HepG2 (cell line): ENCODE results near the gene EPB41L1. TPM values are rescaled to one million over a fixed set of nuclear protein-coding genes. Genes with fewer than 3 reads are reported as not detected.

ENCODE experiments used
- ATF7-NPFF ChIP-seq: sonication (generic); formaldehyde crosslinking; IDR thresholded peaks from 2 replicates; pipeline ENCODE4 v1.8.1; 2023; ENCODE audit warnings: mild to moderate bottlenecking, low read depth, missing genetic modification reagents, moderate library complexity
- BCL6 ChIP-seq: IDR thresholded peaks from 2 replicates; pipeline ENCODE4 v1.6.1; 2016; ENCODE audit warnings: missing genetic modification reagents, missing compliant biosample characterization
- CBFB ChIP-seq: sonication (generic); formaldehyde crosslinking; IDR thresholded peaks from 2 replicates; pipeline ENCODE4 v1.4.0; 2020; ENCODE audit warnings: missing genetic modification reagents
- CBX1 ChIP-seq: IDR thresholded peaks from one replicate; pipeline ENCODE4 v1.6.1; 2016; ENCODE audit warnings: antibody characterized with exemption, low read depth
- ERF ChIP-seq: IDR thresholded peaks from 2 replicates; pipeline ENCODE4 v1.6.1; 2018; ENCODE audit warnings: missing biosample characterization, missing genetic modification reagents
- RFX1 ChIP-seq: fragments of 450-650 bp; IDR thresholded peaks from 2 replicates; pipeline ENCODE4 v1.6.1; 2017
- SALL2 ChIP-seq: sonication (generic); formaldehyde crosslinking; IDR thresholded peaks from 2 replicates; pipeline ENCODE4 v1.8.1; 2023; ENCODE audit warnings: mild to moderate bottlenecking, missing genetic modification reagents, inconsistent platforms
- SP140L ChIP-seq: sonication (generic); formaldehyde crosslinking; IDR thresholded peaks from 2 replicates; pipeline ENCODE4 v1.4.0; 2020; ENCODE audit warnings: missing genetic modification reagents, borderline replicate concordance
- ZNF230 ChIP-seq: sonication (generic); formaldehyde crosslinking; IDR thresholded peaks from 2 replicates; pipeline ENCODE4 v1.4.0; 2020; ENCODE audit warnings: mild to moderate bottlenecking, missing genetic modification reagents
- ZNF547 ChIP-seq: sonication (generic); formaldehyde crosslinking; IDR thresholded peaks from 2 replicates; pipeline ENCODE4 v1.5.1; 2020; ENCODE audit warnings: mild to moderate bottlenecking, missing genetic modification reagents
- ZNF772 ChIP-seq: sonication (generic); formaldehyde crosslinking; IDR thresholded peaks from 2 replicates; pipeline ENCODE4 v1.5.0; 2020; ENCODE audit warnings: mild to moderate bottlenecking, missing genetic modification reagents
- ZNF782 ChIP-seq: sonication (generic); formaldehyde crosslinking; IDR thresholded peaks from 2 replicates; pipeline ENCODE4 v1.4.0; 2020; ENCODE audit warnings: missing genetic modification reagents, mild to moderate bottlenecking, borderline replicate concordance
- polyA plus RNA-seq, 8 experiments: library from polyadenylated mRNA; depleted of rRNA in 3 of 8; stranded (reverse) in 7 of 8; unstranded in 1 of 8; fragments of >200 nt; fragmentation: Illumina TruSeq in 4 of 8; extraction: Trizol in 4 of 8; gene quantifications; 2 replicates each; pipeline versions ENCODE4 v1.2.1 to v1.2.3, GENCODE V29; 2011 to 2016; ENCODE audit warnings: low read depth in 4 of 8, missing spikeins in 1 of 8, mixed read lengths in 1 of 8; ENCODE audit not compliant: insufficient read depth in 1 of 8
- total RNA-seq, 5 experiments: library from RNA; depleted of rRNA; stranded (reverse); fragments of >200 nt; fragmentation: Illumina TruSeq; extraction: Trizol; gene quantifications; 2 replicates each; pipeline ENCODE4 v1.2.3, GENCODE V29; 2016; ENCODE audit warnings: low read depth in 1 of 5
- TF ChIP-seq, protein P1 (sequence below): sonication (generic); formaldehyde crosslinking; IDR thresholded peaks from 2 replicates; pipeline ENCODE4 v1.4.0; 2020; ENCODE audit warnings: mild to moderate bottlenecking, missing genetic modification reagents
- TF ChIP-seq, protein P2 (sequence below): IDR thresholded peaks from 2 replicates; pipeline ENCODE4 v1.6.1; 2018; ENCODE audit warnings: missing genetic modification reagents, mild to moderate bottlenecking, missing compliant biosample characterization

The EPB41L1 gene
- total and polyA plus RNA-seq, 2 of the 13 experiments (the other 11 are each of a cell fraction or from before 2014, with no cell fraction given): 16.7 to 39.0 TPM

DNA sequence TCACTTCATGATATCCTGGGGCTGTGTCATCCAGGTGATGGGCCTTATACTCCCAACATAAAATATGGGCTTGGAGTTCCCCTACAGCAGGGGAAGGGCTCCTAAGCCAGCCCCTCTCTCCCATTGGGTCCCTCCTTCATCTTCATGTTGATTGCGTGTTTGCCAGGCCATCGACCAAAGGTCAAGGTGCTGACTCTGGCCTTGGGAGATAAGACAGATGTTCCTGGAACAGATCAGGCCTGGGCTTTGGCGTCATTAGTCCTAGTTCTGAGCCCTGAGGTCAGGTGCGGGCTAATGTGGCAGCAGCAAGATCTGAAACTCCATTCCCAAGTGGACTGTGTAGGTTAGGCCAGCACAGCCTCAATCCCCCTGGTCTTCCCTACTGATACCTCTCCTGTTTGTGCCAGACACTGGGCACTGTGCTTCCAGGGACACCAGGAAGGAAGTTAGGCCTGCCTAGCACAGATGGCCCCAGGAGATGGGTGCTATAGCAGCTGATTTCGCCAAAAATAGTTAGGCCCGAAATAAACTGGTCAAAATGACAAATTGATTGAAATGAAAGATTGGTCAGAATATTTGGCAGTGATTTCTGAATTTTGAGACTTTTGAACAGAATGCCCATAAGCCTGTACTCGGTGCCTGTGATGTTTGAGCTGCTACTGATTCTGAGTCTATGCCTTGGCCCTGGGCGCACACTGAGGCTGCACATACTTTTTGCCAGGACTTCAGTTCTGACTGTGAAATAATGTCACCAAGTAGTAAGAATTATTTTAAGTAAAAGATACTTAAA is 28.8 kb downstream of the EPB41L1 start (continued):
- TF ChIP-seq, protein P1, sequence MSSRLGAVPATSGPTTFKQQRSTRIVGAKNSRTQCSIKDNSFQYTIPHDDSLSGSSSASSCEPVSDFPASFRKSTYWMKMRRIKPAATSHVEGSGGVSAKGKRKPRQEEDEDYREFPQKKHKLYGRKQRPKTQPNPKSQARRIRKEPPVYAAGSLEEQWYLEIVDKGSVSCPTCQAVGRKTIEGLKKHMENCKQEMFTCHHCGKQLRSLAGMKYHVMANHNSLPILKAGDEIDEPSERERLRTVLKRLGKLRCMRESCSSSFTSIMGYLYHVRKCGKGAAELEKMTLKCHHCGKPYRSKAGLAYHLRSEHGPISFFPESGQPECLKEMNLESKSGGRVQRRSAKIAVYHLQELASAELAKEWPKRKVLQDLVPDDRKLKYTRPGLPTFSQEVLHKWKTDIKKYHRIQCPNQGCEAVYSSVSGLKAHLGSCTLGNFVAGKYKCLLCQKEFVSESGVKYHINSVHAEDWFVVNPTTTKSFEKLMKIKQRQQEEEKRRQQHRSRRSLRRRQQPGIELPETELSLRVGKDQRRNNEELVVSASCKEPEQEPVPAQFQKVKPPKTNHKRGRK (CRISPR knock-in tag): peak; percentile 14; the same call in 1 of the 2 replicates
- TF ChIP-seq SALL2: no peak; the same call in 1 of the 2 replicates
- TF ChIP-seq SP140L (CRISPR knock-in tag): peak; percentile 46; the same call in 1 of the 2 replicates
- TF ChIP-seq ZNF772 (CRISPR knock-in tag): peak; percentile 79; the same call in 1 of the 2 replicates
- TF ChIP-seq ERF (CRISPR knock-in tag): peak; percentile 89
- TF ChIP-seq ZNF547: peak; percentile 91
- TF ChIP-seq, protein P2, sequence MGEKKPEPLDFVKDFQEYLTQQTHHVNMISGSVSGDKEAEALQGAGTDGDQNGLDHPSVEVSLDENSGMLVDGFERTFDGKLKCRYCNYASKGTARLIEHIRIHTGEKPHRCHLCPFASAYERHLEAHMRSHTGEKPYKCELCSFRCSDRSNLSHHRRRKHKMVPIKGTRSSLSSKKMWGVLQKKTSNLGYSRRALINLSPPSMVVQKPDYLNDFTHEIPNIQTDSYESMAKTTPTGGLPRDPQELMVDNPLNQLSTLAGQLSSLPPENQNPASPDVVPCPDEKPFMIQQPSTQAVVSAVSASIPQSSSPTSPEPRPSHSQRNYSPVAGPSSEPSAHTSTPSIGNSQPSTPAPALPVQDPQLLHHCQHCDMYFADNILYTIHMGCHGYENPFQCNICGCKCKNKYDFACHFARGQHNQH (CRISPR knock-in tag): peak; percentile 81; the same call in 1 of the 2 replicates
- TF ChIP-seq ZNF230 (CRISPR knock-in tag): peak; percentile 93
- TF ChIP-seq RFX1: no peak
- TF ChIP-seq CBX1: no peak
- TF ChIP-seq ZNF782: peak; percentile 82; the same call in 1 of the 2 replicates
- no peak for TF ChIP-seq ATF7-NPFF (CRISPR knock-in tag)
- peak; percentile 96 for TF ChIP-seq BCL6 (CRISPR knock-in tag)
- TF ChIP-seq CBFB (CRISPR knock-in tag): peak; percentile 82; the same call in 1 of the 2 replicates
